ENCODE measurements around the gene FAM200A. TPM values are rescaled to one million over a fixed set of nuclear protein-coding genes. Genes with fewer than 3 reads are reported as not detected.

Gene FAM200A
- total and polyA plus RNA-seq, 2 of the 8 experiments (the other 6 are each of a cell fraction or from before 2014, with no cell fraction given) = 4.3 to 7.5 TPM

DNA sequence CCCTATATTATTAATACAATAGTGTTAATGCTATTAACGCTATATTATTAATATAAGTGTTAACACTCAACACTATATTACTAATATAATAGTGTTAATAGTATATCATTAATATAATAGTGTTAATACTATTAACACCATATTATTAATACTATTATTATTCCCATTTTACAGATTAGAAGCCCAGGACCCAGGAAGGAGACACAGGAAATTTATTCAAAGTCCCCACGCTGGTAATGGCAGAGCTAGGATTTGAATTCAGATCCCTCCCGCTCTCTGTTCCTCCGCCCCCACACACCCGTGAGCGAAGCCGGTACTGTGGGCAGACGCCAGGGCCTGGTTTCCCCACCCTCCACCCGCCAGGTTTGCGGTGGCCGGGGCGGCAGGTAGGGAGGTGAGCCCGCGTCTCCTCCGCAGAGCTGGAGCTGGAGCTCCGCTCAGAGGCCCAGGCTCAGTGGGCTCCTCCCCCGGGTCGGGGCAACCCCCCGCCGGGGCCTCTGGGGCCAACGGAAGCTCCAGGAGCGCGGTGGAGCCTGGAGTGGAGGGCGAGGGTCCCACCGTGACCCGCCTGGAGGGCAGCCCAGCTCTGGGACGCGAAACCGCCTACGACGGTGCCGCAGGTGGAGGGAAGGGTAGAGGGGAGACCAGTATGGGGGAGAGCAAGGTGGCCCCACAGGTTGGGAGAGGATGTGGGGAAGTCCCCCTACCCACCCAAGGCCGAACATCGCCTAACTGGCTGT is 46.0 kb upstream of the FAM200A start, which contains the start of gene TMEM225B:
Gene TMEM225B, plus strand, starts transcription at position 506 of the 740 bp plus-strand sequence. CDS start 6,122 bp downstream, outside the sequence.
- Histone ChIP-seq H4K20me1 (replicated peaks in 1 of 2; ENCODE audit: control insufficient read depth in 1 of 2, insufficient read depth in 2 of 2, low read length in 2 of 2) (no peaks in the 10 kb centered on the region), H2BK120ac (replicated peaks; ENCODE audit: low read depth, low read length) (no peak within 1 kb of the TSS), H3K4me2 (ENCODE audit: insufficient read depth in 1 of 2, low read depth in 2 of 2, low read length in 2 of 2) (no peak within 1 kb of the TSS), H2AK5ac (ENCODE audit: low read depth, low read length) (no peak within 1 kb of the TSS), H2BK5ac (ENCODE audit: low read depth, low read length) (no peak within 1 kb of the TSS), H2BK15ac (ENCODE audit: low read length) (no peak within 1 kb of the TSS), H3K4ac (replicated peaks; ENCODE audit: insufficient read length, low read depth, low read length) (no peak within 1 kb of the TSS), H3K36me3 (ENCODE audit: control insufficient read depth in 2 of 4, insufficient read depth in 4 of 4, low read length in 3 of 4) (no peaks in the 10 kb centered on the region), H3K9me3 (ENCODE audit: insufficient read depth in 2 of 2, low read depth in 1 of 2, low read length in 1 of 2) (no peaks in the 10 kb centered on the region), H3K79me2 (ENCODE audit: control insufficient read depth in 1 of 2, insufficient read depth in 2 of 2, low read length in 2 of 2) (no peaks in the 10 kb centered on the region), H2AFZ (ENCODE audit: low read length) (0 out of 2 replicates have a peak within 1 kb of the TSS, but pooled peaks have one; percentile 63), H3K27me3 (replicated peaks in 1 of 4; ENCODE audit: control insufficient read depth in 3 of 4, extremely low read depth in 1 of 4, insufficient read depth in 3 of 4, low read length in 3 of 4) (no peaks in the 10 kb centered on the region), H3K56ac (replicated peaks; ENCODE audit: insufficient read length, low read depth, low read length) (no peak within 1 kb of the TSS), H3K14ac (ENCODE audit: insufficient read length) (no peak within 1 kb of the TSS), H4K91ac (replicated peaks; ENCODE audit: insufficient read length, low read length) (no peak within 1 kb of the TSS), H3K9ac (replicated peaks in 1 of 4; ENCODE audit: extremely low read depth in 1 of 4, low read depth in 3 of 4, low read length in 3 of 4) (no peak within 1 kb of the TSS), H3K23ac (ENCODE audit: insufficient read length) (no peak within 1 kb of the TSS), H3K79me1 (ENCODE audit: low read depth, low read length) (no peaks in the 10 kb centered on the region), H2BK20ac (ENCODE audit: low read length) (no peak within 1 kb of the TSS), H2BK12ac (ENCODE audit: low read depth, low read length) (no peak within 1 kb of the TSS; the same call in 1 of the 2 replicates), H3K4me1 (replicated peaks in 1 of 4; ENCODE audit: control insufficient read depth in 3 of 4, insufficient read depth in 4 of 4, low read length in 3 of 4) (peaks cover 0 to 3% (median 2%) of the 10 kb centered on the region in 4 experiments; a peak in 3 of 7 replicates), H3K27ac (ENCODE audit: low read depth, low read length) (no peak within 1 kb of the TSS), H3K18ac (ENCODE audit: extremely low read depth, low read length) (peak within 1 kb of the TSS; percentile 24; the same call in 1 of the 2 replicates), H4K8ac (ENCODE audit: extremely low read depth, insufficient read depth, low read length) (peak within 1 kb of the TSS; percentile 57), H4K5ac (ENCODE audit: insufficient read length, low read depth, low read length) (no peak within 1 kb of the TSS), H3K4me3 (ENCODE audit: extremely low read depth in 1 of 4, insufficient read depth in 2 of 4, low read depth in 3 of 4, low read length in 4 of 4) (no peak within 1 kb of the TSS), H3K23me2 (ENCODE audit: low read depth, low read length) (no peaks in the 10 kb centered on the region)
- FAIRE-seq (no peak), DNase-seq (ENCODE audit: low read depth in 1 of 2, low spot score in 2 of 2) (peak in 1 of 2 experiments; percentile 55)
- POLR2A ChIA-PET (ENCODE audit: partially characterized antibody) = interaction anchor here (0.7 to 2.8 kb wide), 6 partner anchors 10 to 417 kb away, joined by 3 to 11 read pairs (median 4); partner anchors contain the start of genes ZKSCAN1, ZNF655 and ZSCAN25
- WGBS, 2 experiments (ENCODE audit: extremely low coverage in 1 of 2, insufficient coverage in 1 of 2, insufficient read length in 1 of 2, insufficient replicate concordance in 2 of 2, low coverage in 1 of 2, low lambda C conversion rate in 2 of 2, missing lambda C conversion rate in 1 of 2) = 87% methylated on average over 30 of the region's 34 CpGs; no CpG with 5 or more reads in 1 of the 2 experiments
- CTCF ChIA-PET (ENCODE audit: partially characterized antibody) = interaction anchor here (0.6 to 1.4 kb wide), 6 partner anchors 19 to 241 kb away, joined by 3 to 5 read pairs (median 3); partner anchors contain the start of gene ZSCAN25
- TF ChIP-seq GTF2F1 (IDR thresholded peaks at IDR 0.05; ENCODE audit: borderline replicate concordance, low read depth, low read length) (no peak), ASH2L (IDR thresholded peaks at IDR 0.05; ENCODE audit: low read length) (no peak), RAD21 (IDR thresholded peaks at IDR 0.05 in 1 of 2, conservative IDR thresholded peaks at IDR 0.05 in 1 of 2; ENCODE audit: low read depth in 2 of 2, low read length in 2 of 2) (no peak), POU5F1 (IDR thresholded peaks at IDR 0.05; ENCODE audit: low read depth, low read length) (no peak), ATF2 (IDR thresholded peaks at IDR 0.05; ENCODE audit: low read length) (no peak), CREB1 (IDR thresholded peaks at IDR 0.05) (no peak), TCF12 (IDR thresholded peaks at IDR 0.05; ENCODE audit: low read depth, low read length) (no peak), NANOG (IDR thresholded peaks at IDR 0.05; ENCODE audit: insufficient read depth, low read depth, low read length, poor library complexity, severe bottlenecking) (no peak), SP2 (IDR thresholded peaks at IDR 0.05; ENCODE audit: low read length) (no peak)
- TF ChIP-seq, protein P1, sequence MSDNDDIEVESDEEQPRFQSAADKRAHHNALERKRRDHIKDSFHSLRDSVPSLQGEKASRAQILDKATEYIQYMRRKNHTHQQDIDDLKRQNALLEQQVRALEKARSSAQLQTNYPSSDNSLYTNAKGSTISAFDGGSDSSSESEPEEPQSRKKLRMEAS (IDR thresholded peaks at IDR 0.05) = no peak

Data from H1 (cell line).